Prostate gland (tissue), 2 donors: Measurements from ENCODE around the gene ADAMTSL3. TPM values are rescaled to one million over a fixed set of nuclear protein-coding genes. Genes with fewer than 3 reads are reported as not detected.
A peak's percentile ranks its signal among the peaks of the same experiment; 100 is the strongest.
"Not testable (repeated sequence)": the region's sequence is repeated elsewhere in the genome, so short reads cannot be mapped to it uniquely, and the experiment has no call there.

ENCODE experiments used
- DNase-seq: peaks from one replicate; pipeline ENCODE4 v3.0.0-alpha.2; 2019; ENCODE audit warnings: low spot score
- H3K27ac ChIP-seq, 2 donors: fragments of 200-600 bp; sonication (generic); 2 replicates each; pipeline ENCODE4 v1.5.1; 2017 to 2019
- H3K27me3 ChIP-seq: fragments of 200-600 bp; sonication (generic); replicated peaks from 2 replicates; pipeline ENCODE4 v1.5.1; 2019; ENCODE audit not compliant: insufficient read depth
- H3K36me3 ChIP-seq, 2 donors: fragments of 200-600 bp; sonication (generic); 1 replicate in 1 of 2; 2 replicates in 1 of 2; pipeline versions ENCODE4 v1.5.1 to v1.8.1; 2017 to 2019
- H3K4me1 ChIP-seq: fragments of 200-600 bp; sonication (generic); replicated peaks from 2 replicates; pipeline ENCODE4 v1.5.1; 2019
- H3K4me3 ChIP-seq, 2 donors: fragments of 200-600 bp; sonication (generic); 2 replicates each; pipeline ENCODE4 v1.5.1; 2017 to 2019
- H3K9me3 ChIP-seq: fragments of 200-600 bp; sonication (generic); 2 replicates; pipeline ENCODE4 v1.5.1; 2017
- CTCF ChIP-seq, 4 experiments: fragments of 200-600 bp in 2 of 4; fragments of 450-650 bp in 2 of 4; sonication (generic) in 2 of 4; IDR thresholded peaks; 1 replicate in 3 of 4; 2 replicates in 1 of 4; pipeline ENCODE4 v1.5.1; 2016 to 2019; ENCODE audit warnings: antibody characterized with exemption in 4 of 4, mild to moderate bottlenecking in 2 of 4, moderate library complexity in 2 of 4
- POLR2A ChIP-seq: fragments of 450-650 bp; IDR thresholded peaks from one replicate; pipeline ENCODE4 v1.6.1; 2016; ENCODE audit warnings: antibody characterized with exemption, mild to moderate bottlenecking
- POLR2AphosphoS5 ChIP-seq: sonication (generic); formaldehyde crosslinking; IDR thresholded peaks from one replicate; pipeline ENCODE4 v1.6.1; 2017; ENCODE audit warnings: antibody characterized with exemption
- WGBS: methylation state at CpG from one replicate; pipeline ENCODE4 v1.1.5; 2018; 5-methylcytosine and 5-hydroxymethylcytosine counted together
- intact Hi-C: fragments of 100-400 bp; cut with DNase I; formaldehyde crosslinking; loops from one replicate; pipeline ENCODE4 v1.14.2; 2022
- total RNA-seq, 2 donors: library from RNA; depleted of rRNA; stranded (reverse); fragments of >200 nt; gene quantifications; one replicate each; pipeline ENCODE4 v1.1.0, GENCODE V29; 2016

The ADAMTSL3 gene
- total RNA-seq, 2 donors from 2014 or later, result 4.5 to 25.2 TPM

- DNase-seq, result peak; percentile 8
- WGBS, result 36% methylated on average over 6 of the region's 6 CpGs
- H3K27ac ChIP-seq, result no peak overlapping the region
Observed at GRCh38 chr15:83753872-83754493, 100.1 kb downstream of the ADAMTSL3 start.

GRCh38 chr15:83757291-83757690 is 103.4 kb downstream of the ADAMTSL3 start:
- H3K4me3 ChIP-seq, H3K9me3 ChIP-seq: not testable (repeated sequence)
- 93% methylated on average over 1 of the region's 1 CpG for WGBS

More at GRCh38 chr15:83753872-83754493, 100.1 kb downstream of the ADAMTSL3 start:
- Histone ChIP-seq H3K4me1 (no peaks in the 10 kb centered on the region), H3K4me3 (no peak overlapping the region), H3K36me3 (no peaks in the 10 kb centered on the region), H3K9me3 (no peaks in the 10 kb centered on the region), H3K27me3 (no peaks in the 10 kb centered on the region)
- TF ChIP-seq CTCF (IDR thresholded peaks at IDR 0.05), result no peak
- no peak for TF ChIP-seq POLR2A
- TF ChIP-seq POLR2AphosphoS5, result no peak
- intact Hi-C loops, result no loop called here

GRCh38 chr15:83762367-83762766 is 108.4 kb downstream of the ADAMTSL3 start:
- Histone ChIP-seq H3K27ac (no peak overlapping the region), H3K4me1 (no peaks in the 10 kb centered on the region), H3K4me3 (no peak overlapping the region), H3K9me3 (no peaks in the 10 kb centered on the region), H3K36me3 (no peaks in the 10 kb centered on the region), H3K27me3 (no peaks in the 10 kb centered on the region)
- WGBS, result 96% methylated on average over 5 of the region's 5 CpGs
- TF ChIP-seq POLR2A (no peak), POLR2AphosphoS5 (no peak), CTCF (IDR thresholded peaks at IDR 0.05) (no peak)
- intact Hi-C loops, result no loop called here
- no peak for DNase-seq

More at GRCh38 chr15:83757291-83757690, 103.4 kb downstream of the ADAMTSL3 start:
- H3K36me3 ChIP-seq, H3K4me1 ChIP-seq, intact Hi-C loops, H3K27ac ChIP-seq, DNase-seq, H3K27me3 ChIP-seq: not testable (repeated sequence)

GRCh38 chr15:83764201-83764838 is 110.4 kb downstream of the ADAMTSL3 start:
- WGBS, result 48% methylated on average over 8 of the region's 8 CpGs

GRCh38 chr15:83766339-83766738 is 112.4 kb downstream of the ADAMTSL3 start:
- Histone ChIP-seq H3K27me3 (no peaks in the 10 kb centered on the region), H3K27ac (no peak overlapping the region), H3K36me3 (no peaks in the 10 kb centered on the region), H3K9me3 (no peaks in the 10 kb centered on the region), H3K4me3 (no peak overlapping the region), H3K4me1 (no peaks in the 10 kb centered on the region)
- no peak for DNase-seq
- 84% methylated on average over 6 of the region's 6 CpGs for WGBS
- intact Hi-C loops, result loop anchor here (5.0 kb wide), 1 partner anchor 76 kb away; no protein-coding TSS in a partner anchor
- no peak for TF ChIP-seq POLR2AphosphoS5
- TF ChIP-seq POLR2A, result no peak
- TF ChIP-seq CTCF (IDR thresholded peaks at IDR 0.05), result no peak

More at GRCh38 chr15:83764201-83764838, 110.4 kb downstream of the ADAMTSL3 start:
- Histone ChIP-seq H3K27me3 (no peaks in the 10 kb centered on the region), H3K27ac (no peak overlapping the region), H3K4me1 (no peaks in the 10 kb centered on the region), H3K4me3 (no peak overlapping the region), H3K36me3 (no peaks in the 10 kb centered on the region), H3K9me3 (no peaks in the 10 kb centered on the region)
- no peak for DNase-seq
- no peak for TF ChIP-seq CTCF (IDR thresholded peaks at IDR 0.05)
- no peak for TF ChIP-seq POLR2AphosphoS5
- no peak for TF ChIP-seq POLR2A
- intact Hi-C loops, result no loop called here
